Trophoblast cell (in vitro differentiated cells and primary cell): Measurements from ENCODE around the gene SLC35E1.

ENCODE experiments used
- DNase-seq, 2 donors: peaks; one replicate each; pipeline ENCODE4 v3.0.0-alpha.2; 2016
- H2AFZ ChIP-seq: 2 replicates; pipeline ENCODE4 v1.6.1; 2013; ENCODE audit warnings: low read length, moderate library complexity, mild to moderate bottlenecking; ENCODE audit not compliant: insufficient read depth, poor library complexity
- H2AK5ac ChIP-seq: 2 replicates; pipeline ENCODE4 v1.6.1; 2013; ENCODE audit warnings: mild to moderate bottlenecking, low read length
- H2BK120ac ChIP-seq: 2 replicates; pipeline ENCODE4 v1.6.1; 2013; ENCODE audit warnings: low read length, mild to moderate bottlenecking, moderate library complexity; ENCODE audit not compliant: insufficient read depth, poor library complexity
- H2BK12ac ChIP-seq: 2 replicates; pipeline ENCODE4 v1.6.1; 2013; ENCODE audit warnings: mild to moderate bottlenecking, low read length, moderate library complexity
- H2BK5ac ChIP-seq: 2 replicates; pipeline ENCODE4 v1.6.1; 2013; ENCODE audit warnings: low read length, low read depth, moderate library complexity, mild to moderate bottlenecking; ENCODE audit not compliant: poor library complexity
- H3K14ac ChIP-seq: 2 replicates; pipeline ENCODE4 v1.6.1; 2013; ENCODE audit warnings: mild to moderate bottlenecking, low read length
- H3K18ac ChIP-seq: 2 replicates; pipeline ENCODE4 v1.6.1; 2013; ENCODE audit warnings: mild to moderate bottlenecking, low read length
- H3K23ac ChIP-seq: 2 replicates; pipeline ENCODE4 v1.6.1; 2013; ENCODE audit warnings: low read length
- H3K27ac ChIP-seq: 2 replicates; pipeline ENCODE4 v1.5.1; 2013; ENCODE audit warnings: low read depth, mild to moderate bottlenecking, inconsistent platforms, low read length, moderate library complexity
- H3K27me3 ChIP-seq: 2 replicates; pipeline ENCODE4 v1.6.1; 2013; ENCODE audit warnings: inconsistent platforms, mild to moderate bottlenecking, low read length, moderate library complexity; ENCODE audit not compliant: insufficient read depth
- H3K36me3 ChIP-seq, 2 experiments: 1 replicate in 1 of 2; 2 replicates in 1 of 2; pipeline ENCODE4 v1.6.1; 2013; ENCODE audit warnings: low read length in 2 of 2, mild to moderate bottlenecking in 2 of 2, moderate library complexity in 1 of 2; ENCODE audit not compliant: insufficient read depth in 2 of 2, control insufficient read depth in 1 of 2
- H3K4ac ChIP-seq: 2 replicates; pipeline ENCODE4 v1.6.1; 2013; ENCODE audit warnings: low read depth, mild to moderate bottlenecking, low read length, moderate library complexity
- H3K4me1 ChIP-seq, 2 experiments: 1 replicate in 1 of 2; 2 replicates in 1 of 2; pipeline ENCODE4 v1.6.1; 2013; ENCODE audit warnings: low read length in 2 of 2, mild to moderate bottlenecking in 2 of 2, moderate library complexity in 1 of 2; ENCODE audit not compliant: insufficient read depth in 2 of 2, control insufficient read depth in 1 of 2
- H3K4me2 ChIP-seq: 2 replicates; pipeline ENCODE4 v1.6.1; 2013; ENCODE audit warnings: inconsistent platforms, mild to moderate bottlenecking, low read length, moderate library complexity
- H3K4me3 ChIP-seq: 2 replicates; pipeline ENCODE4 v1.5.1; 2013; ENCODE audit warnings: mild to moderate bottlenecking, low read depth, low read length, inconsistent platforms
- H3K79me1 ChIP-seq: one replicate; pipeline ENCODE4 v1.6.1; 2013; ENCODE audit warnings: low read length
- H3K79me2 ChIP-seq: 2 replicates; pipeline ENCODE4 v1.6.1; 2013; ENCODE audit warnings: low read length, mild to moderate bottlenecking; ENCODE audit not compliant: control insufficient read depth, insufficient read depth, poor library complexity
- H3K9ac ChIP-seq: 2 replicates; pipeline ENCODE4 v1.6.1; 2013; ENCODE audit warnings: mild to moderate bottlenecking, low read length
- H3K9me3 ChIP-seq: 2 replicates; pipeline ENCODE4 v1.6.1; 2013; ENCODE audit warnings: low read depth, mild to moderate bottlenecking, control low read depth, inconsistent platforms, low read length; ENCODE audit not compliant: insufficient read depth
- H4K12ac ChIP-seq: 2 replicates; pipeline ENCODE4 v1.6.1; 2013; ENCODE audit warnings: low read depth, mild to moderate bottlenecking, low read length, moderate library complexity
- H4K8ac ChIP-seq: 2 replicates; pipeline ENCODE4 v1.6.1; 2013; ENCODE audit warnings: low read depth, mild to moderate bottlenecking, low read length, moderate library complexity
- H4K91ac ChIP-seq: one replicate; pipeline ENCODE4 v1.6.1; 2013; ENCODE audit warnings: low read depth, mild to moderate bottlenecking, low read length, moderate library complexity
- WGBS: extraction: QIAGEN DNeasy Blood & Tissue Kit; methylation state at CpG from one replicate; pipeline ENCODE4 v1.1.7; 2013; ENCODE audit warnings: missing lambda C conversion rate; ENCODE audit not compliant: insufficient read length, insufficient coverage; ENCODE audit errors: extremely low coverage; 5-methylcytosine and 5-hydroxymethylcytosine counted together

Gene SLC35E1

DNA sequence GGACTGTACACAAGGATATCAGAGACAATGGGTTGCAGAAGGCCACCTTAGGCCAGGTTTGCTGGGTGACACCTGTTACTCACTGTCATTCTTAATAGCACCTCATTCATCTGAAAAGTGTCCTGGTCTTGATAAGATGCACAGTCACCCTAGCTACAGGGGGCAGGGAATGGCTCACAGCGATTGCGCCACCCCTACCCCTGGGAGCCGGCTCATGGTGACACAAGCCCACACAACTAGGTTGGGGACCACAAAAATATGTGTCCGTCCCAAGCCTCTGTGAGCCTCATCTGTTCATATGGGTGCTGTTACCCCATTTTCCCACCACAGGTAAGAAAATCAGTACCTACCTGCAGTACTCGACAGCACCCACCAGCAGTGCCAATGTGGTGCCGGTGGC lies 32.4 kb upstream of the SLC35E1 start:
- Histone ChIP-seq H3K14ac (no peak overlapping the region), H3K27me3 (no peaks in the 10 kb centered on the region), H2BK12ac (no peak overlapping the region), H3K18ac (no peak overlapping the region), H3K9ac (no peak overlapping the region), H3K9me3 (no peaks in the 10 kb centered on the region), H4K12ac (no peak overlapping the region), H4K91ac (no peak overlapping the region), H2BK120ac (no peak overlapping the region), H3K4ac (no peak overlapping the region), H3K4me1 (no peaks in the 10 kb centered on the region), H2BK5ac (no peak overlapping the region), H2AK5ac (no peak overlapping the region), H3K4me3 (no peak overlapping the region), H2AFZ (no peak overlapping the region), H3K79me1 (no peaks in the 10 kb centered on the region), H3K36me3 (peaks cover 0 to 4% of the 10 kb centered on the region in 2 experiments), H4K8ac (no peak overlapping the region), H3K4me2 (no peak overlapping the region), H3K23ac (no peak overlapping the region), H3K79me2 (peaks cover 11% of the 10 kb centered on the region), H3K27ac (no peak overlapping the region)
- WGBS = no CpG with 5 or more reads among the region's 6 CpGs
- no peak for DNase-seq

DNA sequence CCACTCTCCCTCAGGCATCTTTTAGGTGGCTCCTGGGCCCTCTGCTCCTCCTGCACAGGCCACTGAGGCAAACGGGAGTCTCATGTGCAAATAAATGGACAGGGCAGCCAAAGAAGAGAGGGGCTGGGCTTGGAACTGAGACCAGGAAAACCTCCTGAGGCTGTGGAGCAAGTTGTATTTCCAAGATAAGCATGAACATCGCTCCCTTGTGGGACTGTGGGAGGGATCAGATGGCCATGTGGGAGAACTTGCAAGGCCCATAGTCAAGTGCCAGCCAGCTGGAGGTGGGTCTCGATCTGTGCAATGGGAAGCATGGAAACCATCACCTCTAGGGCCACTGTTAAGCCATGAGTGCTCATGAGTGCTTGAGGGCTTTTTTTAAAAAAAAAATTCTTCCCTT lies 30.9 kb upstream of the SLC35E1 start:
- no peak overlapping the region for H3K14ac ChIP-seq
- no peak overlapping the region for H2BK5ac ChIP-seq
- no peaks in the 10 kb centered on the region for H3K79me1 ChIP-seq
- H3K9ac ChIP-seq = no peak overlapping the region
- no peaks in the 10 kb centered on the region for H3K27me3 ChIP-seq
- DNase-seq = no peak
- H3K4me2 ChIP-seq = no peak overlapping the region
- no peak overlapping the region for H2AK5ac ChIP-seq
- no peak overlapping the region for H3K23ac ChIP-seq
- no peak overlapping the region for H3K4me3 ChIP-seq
- H3K4ac ChIP-seq = peak overlapping the region; percentile 8
- peaks cover 0 to 4% of the 10 kb centered on the region in 2 experiments for H3K36me3 ChIP-seq
- H4K12ac ChIP-seq = no peak overlapping the region
- WGBS = no CpG with 5 or more reads among the region's 3 CpGs
- H3K79me2 ChIP-seq = peaks cover 11% of the 10 kb centered on the region
- no peaks in the 10 kb centered on the region for H3K4me1 ChIP-seq
- H3K9me3 ChIP-seq = no peaks in the 10 kb centered on the region
- no peak overlapping the region for H2BK12ac ChIP-seq
- H4K8ac ChIP-seq = no peak overlapping the region
- H4K91ac ChIP-seq = no peak overlapping the region
- no peak overlapping the region for H3K27ac ChIP-seq
- H2AFZ ChIP-seq = no peak overlapping the region
- no peak overlapping the region for H3K18ac ChIP-seq
- no peak overlapping the region for H2BK120ac ChIP-seq

DNA sequence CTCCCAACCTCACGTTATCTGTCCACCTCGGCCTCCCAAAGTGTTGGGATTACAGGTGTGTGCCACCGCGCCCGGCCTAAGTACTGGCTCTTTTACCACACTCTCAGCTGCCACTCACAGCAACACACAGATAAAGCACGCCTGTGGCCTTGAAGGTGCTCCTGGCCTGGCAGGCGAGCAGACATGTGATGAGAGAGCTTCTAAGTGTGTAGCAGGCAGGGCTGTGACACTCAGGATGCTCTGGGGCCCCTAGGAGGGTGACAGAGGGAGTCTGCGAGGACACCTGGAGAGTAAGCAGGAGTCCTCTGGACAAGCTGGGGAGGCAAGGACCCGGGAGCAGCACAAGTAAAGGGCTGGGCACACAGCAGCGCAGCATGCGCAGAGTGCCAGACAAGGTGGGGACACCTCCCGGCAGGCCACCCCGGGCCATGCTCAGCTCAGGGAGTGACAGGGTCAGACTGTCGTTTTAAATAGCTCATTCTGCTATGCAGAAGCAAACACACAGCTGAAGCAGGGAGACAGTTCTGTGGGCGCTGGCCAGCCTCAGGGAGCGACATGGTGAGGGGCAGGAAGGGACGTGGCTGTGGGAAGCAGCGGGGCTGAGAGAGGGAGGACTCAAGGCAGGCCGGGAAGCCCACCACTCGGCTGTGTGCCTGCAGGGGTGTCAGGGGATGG lies 29.3 kb upstream of the SLC35E1 start:
- no peak for DNase-seq
- no CpG with 5 or more reads among the region's 20 CpGs for WGBS
- no peak overlapping the region for H3K23ac ChIP-seq
- H3K4ac ChIP-seq = peak overlapping the region; percentile 51
- H2BK5ac ChIP-seq = no peak overlapping the region
- peak overlapping the region; percentile 37 for H3K18ac ChIP-seq
- no peak overlapping the region for H2AK5ac ChIP-seq
- H4K8ac ChIP-seq = no peak overlapping the region
- H3K4me3 ChIP-seq = no peak overlapping the region
- H2BK120ac ChIP-seq = no peak overlapping the region
- H2AFZ ChIP-seq = no peak overlapping the region
- no peaks in the 10 kb centered on the region for H3K9me3 ChIP-seq
- peaks cover 9% of the 10 kb centered on the region for H3K79me2 ChIP-seq
- no peak overlapping the region for H3K14ac ChIP-seq
- H3K4me2 ChIP-seq = no peak overlapping the region
- H3K79me1 ChIP-seq = no peaks in the 10 kb centered on the region
- no peak overlapping the region for H4K91ac ChIP-seq
- H3K9ac ChIP-seq = no peak overlapping the region
- H3K4me1 ChIP-seq = no peaks in the 10 kb centered on the region
- no peak overlapping the region for H2BK12ac ChIP-seq
- H4K12ac ChIP-seq = no peak overlapping the region
- no peaks in the 10 kb centered on the region for H3K27me3 ChIP-seq
- no peak overlapping the region for H3K27ac ChIP-seq
- peaks cover 0 to 2% of the 10 kb centered on the region in 2 experiments for H3K36me3 ChIP-seq

DNA sequence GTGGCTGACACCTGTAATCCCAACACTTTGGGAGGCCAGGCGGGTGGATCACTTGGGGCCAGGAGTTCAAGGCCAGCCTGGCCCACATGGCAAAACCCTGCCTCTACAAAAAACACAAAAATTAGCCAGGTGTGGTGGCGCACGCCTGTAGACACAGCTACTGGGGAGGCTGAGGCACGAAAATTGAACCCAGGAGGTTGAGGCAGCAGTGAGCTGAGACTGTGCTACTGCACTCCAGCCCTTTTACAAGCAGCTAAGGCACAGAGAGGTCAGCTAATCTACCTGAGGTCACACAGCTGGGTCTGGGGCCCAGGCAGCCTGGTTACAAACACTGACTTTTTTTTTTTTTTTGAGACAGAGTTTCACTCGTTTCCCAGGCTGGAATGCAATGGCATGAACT lies 28.6 kb upstream of the SLC35E1 start:
- Histone ChIP-seq H3K4me2 (no peak overlapping the region), H3K79me2 (peaks cover 9% of the 10 kb centered on the region), H3K9me3 (no peaks in the 10 kb centered on the region), H3K36me3 (peaks cover 0 to 2% of the 10 kb centered on the region in 2 experiments), H2AK5ac (no peak overlapping the region), H3K4me3 (no peak overlapping the region), H3K9ac (no peak overlapping the region), H2BK5ac (no peak overlapping the region), H2BK120ac (no peak overlapping the region), H3K4me1 (no peaks in the 10 kb centered on the region), H3K14ac (no peak overlapping the region), H3K79me1 (no peaks in the 10 kb centered on the region), H2BK12ac (no peak overlapping the region), H4K91ac (no peak overlapping the region), H4K8ac (no peak overlapping the region), H3K4ac (no peak overlapping the region), H3K23ac (no peak overlapping the region), H3K27me3 (no peaks in the 10 kb centered on the region), H2AFZ (no peak overlapping the region), H3K27ac (no peak overlapping the region), H3K18ac (no peak overlapping the region), H4K12ac (no peak overlapping the region)
- DNase-seq = no peak
- no CpG with 5 or more reads among the region's 5 CpGs for WGBS
